ENCODE data around the gene RHBDD3. TPM values are rescaled to one million over a fixed set of nuclear protein-coding genes. Genes with fewer than 3 reads are reported as not detected.

The RHBDD3 gene
- total RNA-seq, 1 donor from 2014 or later = 39.6 TPM

GRCh38 chr22:29253561-29254285, 14.1 kb downstream of the RHBDD3 start:
- intact Hi-C loops (cut with micrococcal nuclease) = no loop called here

- intact Hi-C loops (cut with micrococcal nuclease) = no loop called here
These were observed 15.5 kb downstream of the RHBDD3 start for GRCh38 chr22:29251981-29252911.

GRCh38 chr22:29251265-29251664, 16.5 kb downstream of the RHBDD3 start:
- intact Hi-C loops (cut with micrococcal nuclease) = no loop called here

GRCh38 chr22:29247891-29248290, 19.9 kb downstream of the RHBDD3 start:
- intact Hi-C loops (cut with micrococcal nuclease) = loop anchor here (10.0 kb wide), 2 partner anchors 393 to 643 kb away; no protein-coding TSS in a partner anchor

- intact Hi-C loops (cut with micrococcal nuclease) = loop anchor here (2.0 to 10.0 kb wide), 3 partner anchors 91 to 641 kb away; no protein-coding TSS in a partner anchor
These were observed 22.0 kb downstream of the RHBDD3 start for GRCh38 chr22:29245626-29246385.

GRCh38 chr22:29244785-29245625, 22.8 kb downstream of the RHBDD3 start:
- intact Hi-C loops (cut with micrococcal nuclease) = loop anchor here (2.0 to 10.0 kb wide), 3 partner anchors 90 to 640 kb away; no protein-coding TSS in a partner anchor

- intact Hi-C loops (cut with micrococcal nuclease) = loop anchor here (2.0 to 10.0 kb wide), 3 partner anchors 89 to 639 kb away; no protein-coding TSS in a partner anchor
These were observed 23.8 kb downstream of the RHBDD3 start for GRCh38 chr22:29243874-29244446.

- intact Hi-C loops (cut with micrococcal nuclease) = loop anchor here (10.0 kb wide), 2 partner anchors 386 to 636 kb away; no protein-coding TSS in a partner anchor
These were observed 27.3 kb downstream of the RHBDD3 start for GRCh38 chr22:29240481-29240880.

- intact Hi-C loops (cut with micrococcal nuclease) = no loop called here
These were observed 34.4 kb downstream of the RHBDD3 start for GRCh38 chr22:29233277-29233877.

- intact Hi-C loops (cut with micrococcal nuclease) = no loop called here
These were observed 35.5 kb downstream of the RHBDD3 start for GRCh38 chr22:29231971-29232959.

GRCh38 chr22:29230972-29231875, 36.6 kb downstream of the RHBDD3 start:
- intact Hi-C loops (cut with micrococcal nuclease) = no loop called here

GRCh38 chr22:29226351-29226981, 41.3 kb downstream of the RHBDD3 start:
- intact Hi-C loops (cut with micrococcal nuclease) = no loop called here

- intact Hi-C loops (cut with micrococcal nuclease) = no loop called here
These were observed 42.2 kb downstream of the RHBDD3 start for GRCh38 chr22:29225422-29226090.

GRCh38 chr22:29224859-29225410, 42.8 kb downstream of the RHBDD3 start:
- intact Hi-C loops (cut with micrococcal nuclease) = no loop called here

GRCh38 chr22:29224121-29224858, 43.5 kb downstream of the RHBDD3 start:
- intact Hi-C loops (cut with micrococcal nuclease) = no loop called here
